ENCODE data around the gene YBEY.
"Not testable (repeated sequence)": the region's sequence is repeated elsewhere in the genome, so short reads cannot be mapped to it uniquely, and the experiment has no call there.

Gene YBEY, protein sequence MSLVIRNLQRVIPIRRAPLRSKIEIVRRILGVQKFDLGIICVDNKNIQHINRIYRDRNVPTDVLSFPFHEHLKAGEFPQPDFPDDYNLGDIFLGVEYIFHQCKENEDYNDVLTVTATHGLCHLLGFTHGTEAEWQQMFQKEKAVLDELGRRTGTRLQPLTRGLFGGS

DNA sequence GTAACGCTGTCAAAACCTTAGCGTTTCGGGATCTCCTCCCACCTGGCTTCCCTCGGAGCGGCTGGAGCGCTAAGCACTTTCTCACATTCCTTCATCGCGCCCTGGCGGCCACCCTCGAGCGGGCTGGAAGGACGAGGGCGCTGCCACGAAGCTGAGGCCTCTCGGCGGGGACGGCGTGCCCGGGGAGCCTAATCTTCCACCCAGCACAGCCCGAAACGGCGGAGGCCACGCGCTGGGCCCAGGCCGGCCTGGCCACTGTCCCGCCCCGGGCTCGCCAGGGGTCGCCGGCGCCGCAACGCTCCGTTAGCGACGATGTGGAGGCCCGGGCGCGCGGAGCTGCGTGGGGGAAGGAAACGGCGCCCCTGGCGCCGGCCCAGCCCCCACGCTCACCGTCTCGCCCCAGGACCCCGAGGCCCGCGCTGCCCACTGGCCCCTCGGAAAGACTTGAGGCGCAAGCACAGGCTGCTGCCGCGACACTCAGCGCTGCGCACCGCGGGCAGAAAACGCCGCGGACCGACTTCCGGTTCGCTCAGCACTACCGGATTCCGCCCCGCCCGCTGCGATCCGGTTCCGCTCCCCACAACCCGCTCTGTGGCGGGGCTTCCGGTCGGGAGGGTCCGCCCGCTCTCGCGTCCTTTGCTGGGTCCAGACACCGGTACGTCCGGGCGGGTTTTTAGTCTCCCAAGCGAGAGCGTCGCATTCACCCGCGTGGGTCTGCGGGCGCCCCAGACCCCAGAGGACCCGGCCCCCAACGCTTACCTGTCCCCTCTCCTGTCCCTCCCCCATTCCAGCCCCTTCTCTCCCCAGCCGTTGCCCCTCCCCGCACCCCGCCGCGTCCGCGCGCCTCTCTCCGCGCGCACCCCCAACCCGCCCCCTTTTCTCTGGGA lies at the start of gene YBEY:
TSS of gene YBEY (plus strand) at position 582 of the 887 bp plus-strand sequence. CDS start 572 bp downstream, outside the sequence.
- peak; percentile 49 to 93 (median 79) for DNase-seq

DNA sequence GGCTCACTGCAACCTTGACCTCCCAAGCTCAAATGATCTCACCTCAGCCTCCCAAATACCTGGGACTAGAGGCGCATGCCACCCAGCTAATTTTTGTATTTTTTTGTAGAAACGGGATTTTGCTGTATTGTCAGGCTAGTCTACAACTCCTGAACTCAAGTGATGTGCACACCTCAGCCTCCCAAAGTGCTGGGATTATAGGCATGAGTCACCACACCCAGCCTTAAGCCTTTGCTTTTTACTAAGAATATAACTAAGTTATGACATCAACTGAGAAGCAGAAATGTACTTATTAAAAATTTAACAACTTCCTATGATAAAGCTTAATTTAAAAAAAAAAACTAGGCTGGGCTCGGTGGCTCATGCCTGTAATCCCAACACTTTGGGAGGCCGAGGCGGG lies 48.7 kb upstream of the YBEY start:
- no peak for DNase-seq

DNA sequence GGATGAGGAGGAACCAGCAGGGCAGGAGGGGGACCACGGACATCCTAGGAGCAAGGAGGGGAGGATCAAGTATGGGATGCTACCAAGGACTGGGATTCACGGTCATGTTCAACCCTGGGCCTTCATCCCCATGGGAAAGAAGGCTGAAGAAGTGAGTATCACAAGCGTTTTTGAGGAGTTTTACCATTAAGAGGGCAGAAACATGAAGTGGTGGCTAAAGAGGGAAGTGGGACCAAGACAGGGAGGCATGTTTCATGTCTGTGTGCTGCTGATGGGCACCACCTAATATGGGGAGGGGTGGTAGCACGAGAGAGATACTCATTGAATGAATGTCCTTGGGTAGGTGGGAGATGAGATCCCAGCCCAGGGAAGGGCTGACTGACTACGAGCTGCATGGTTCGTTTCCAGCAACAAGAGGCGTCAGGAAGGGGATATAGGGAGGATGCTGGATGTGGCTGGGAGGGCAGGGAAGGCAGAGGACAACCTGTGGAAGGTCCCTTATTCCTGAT lies 46.3 kb upstream of the YBEY start:
- DNase-seq = no peak

DNA sequence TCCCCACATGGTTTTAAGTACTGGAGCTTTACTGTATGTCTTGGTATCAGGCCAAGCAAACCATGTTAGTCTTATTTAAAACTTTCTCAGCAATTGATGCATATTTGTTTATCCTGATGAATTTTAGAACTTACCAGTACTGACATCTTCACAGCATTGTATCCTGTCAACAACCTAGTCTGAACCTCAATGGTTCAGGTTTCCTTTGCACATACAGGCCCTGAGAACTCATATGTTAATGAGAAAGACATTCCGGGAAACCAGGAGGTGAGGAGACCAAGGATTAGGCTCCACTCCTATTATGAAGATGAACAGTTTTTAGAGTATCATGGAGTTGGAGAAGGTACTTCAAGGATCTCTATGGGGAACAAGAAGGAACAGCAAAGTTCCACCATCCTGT lies 44.6 kb upstream of the YBEY start:
- DNase-seq = not testable (repeated sequence)

DNA sequence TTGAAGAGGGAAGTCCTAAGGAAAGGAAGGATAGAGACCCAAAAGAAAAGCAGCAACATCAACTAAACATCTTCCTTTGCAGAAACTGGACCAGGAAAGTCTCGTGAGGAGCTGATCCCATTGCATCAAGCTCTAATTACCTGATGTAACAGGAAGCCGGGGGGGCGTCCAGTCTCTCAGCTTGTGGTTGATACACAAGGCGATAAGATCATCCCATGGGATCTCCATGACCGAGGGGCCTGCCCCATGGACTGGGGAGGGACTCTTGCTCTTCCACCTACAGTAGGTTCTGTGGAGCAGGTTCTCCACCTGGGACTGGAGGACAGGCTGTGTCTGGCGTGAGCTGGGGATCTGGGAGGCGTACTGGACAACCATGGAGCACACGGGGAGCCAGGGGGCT lies 42.8 kb upstream of the YBEY start:
- no peak for DNase-seq

DNA sequence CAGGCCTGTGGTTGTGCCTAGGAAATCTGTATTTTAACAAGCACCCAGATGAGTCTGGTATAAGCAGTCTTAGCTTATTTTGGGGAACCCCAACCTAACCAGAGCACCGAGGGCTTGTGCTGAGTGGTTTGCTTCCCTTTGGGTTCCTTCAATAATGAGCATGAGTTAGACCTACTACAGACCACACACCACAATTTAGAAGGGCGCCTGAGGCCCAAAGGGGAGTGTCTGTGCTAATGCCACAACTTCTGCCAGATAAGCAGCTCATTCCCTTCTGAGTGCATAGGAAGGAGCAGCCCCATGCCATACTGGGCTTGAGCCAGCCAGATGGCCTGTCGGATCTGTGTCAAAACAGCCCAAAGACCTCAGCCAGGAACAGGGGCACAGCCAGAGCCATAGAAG lies 42.2 kb upstream of the YBEY start:
- DNase-seq = no peak

DNA sequence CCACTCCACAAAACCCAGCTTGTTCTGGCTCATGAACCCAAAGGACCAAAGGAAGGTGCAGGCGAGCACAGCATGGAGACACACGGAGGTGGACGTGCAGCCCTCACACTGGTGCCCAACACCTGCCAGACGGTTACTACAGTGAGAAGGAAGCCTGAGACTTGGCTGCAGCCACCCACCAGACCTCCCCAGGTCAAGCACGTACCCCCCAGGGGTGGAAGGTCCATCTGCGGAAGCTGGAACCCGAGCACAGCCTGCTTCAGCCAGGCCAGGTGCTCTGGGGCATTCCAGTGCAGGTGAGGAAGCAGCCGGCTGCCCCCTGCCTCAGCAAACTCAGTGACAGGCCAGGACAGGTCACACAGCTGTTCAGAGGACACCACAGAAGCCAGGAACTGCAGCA lies 41.5 kb upstream of the YBEY start:
- no peak for DNase-seq

DNA sequence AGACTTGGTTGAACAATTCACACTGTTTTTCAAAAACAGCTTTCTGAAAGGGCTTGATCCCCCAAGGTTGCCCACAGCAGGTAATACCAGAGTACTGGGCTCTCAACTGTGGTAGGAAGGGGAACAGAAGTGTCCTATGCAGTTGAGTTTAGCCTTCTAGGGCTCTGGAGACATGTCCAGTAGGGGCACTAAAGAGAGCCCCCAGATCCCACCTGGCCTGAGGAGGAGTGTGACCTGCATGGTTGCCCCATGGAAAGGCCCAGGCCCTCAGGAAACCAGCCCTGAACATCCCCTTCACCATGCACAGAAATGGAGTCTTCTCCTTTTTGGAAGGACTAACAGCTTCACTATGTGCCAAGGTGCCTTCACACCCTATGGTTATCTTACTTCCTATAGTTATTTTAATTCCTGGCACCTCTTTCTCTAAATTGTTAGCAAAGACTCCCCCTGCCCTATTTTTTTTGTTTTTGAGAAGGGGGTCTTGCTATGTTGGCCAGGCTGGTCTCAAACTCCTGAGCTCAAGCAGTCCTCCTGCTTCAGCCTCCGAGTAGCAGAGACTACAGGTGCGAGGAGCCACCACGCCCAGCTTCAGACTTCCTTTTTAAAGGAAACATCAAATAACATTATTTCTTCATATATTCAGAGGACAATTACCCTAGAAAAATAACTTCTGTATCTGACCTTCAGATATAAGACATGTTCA lies 40.8 kb upstream of the YBEY start:
- DNase-seq = no peak

DNA sequence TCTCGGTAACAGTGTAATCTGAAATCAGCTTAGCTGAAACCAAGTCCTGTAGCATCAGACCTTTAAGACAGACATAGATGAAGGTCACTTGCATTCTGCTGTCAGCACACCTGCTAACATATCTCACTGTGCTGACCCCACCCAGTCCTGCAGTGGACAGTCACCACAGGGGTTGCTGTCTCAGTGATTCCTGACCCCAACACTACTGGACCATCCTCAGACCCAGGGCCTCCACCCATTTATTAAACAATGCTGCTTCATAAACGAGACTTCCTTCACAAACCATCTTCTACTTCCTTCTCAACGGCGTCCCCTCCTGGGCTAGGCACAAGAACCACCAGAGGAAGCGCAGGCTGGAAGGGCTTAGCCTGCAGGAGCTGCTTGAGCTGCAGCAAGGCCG lies 39.8 kb upstream of the YBEY start:
- DNase-seq = no peak

DNA sequence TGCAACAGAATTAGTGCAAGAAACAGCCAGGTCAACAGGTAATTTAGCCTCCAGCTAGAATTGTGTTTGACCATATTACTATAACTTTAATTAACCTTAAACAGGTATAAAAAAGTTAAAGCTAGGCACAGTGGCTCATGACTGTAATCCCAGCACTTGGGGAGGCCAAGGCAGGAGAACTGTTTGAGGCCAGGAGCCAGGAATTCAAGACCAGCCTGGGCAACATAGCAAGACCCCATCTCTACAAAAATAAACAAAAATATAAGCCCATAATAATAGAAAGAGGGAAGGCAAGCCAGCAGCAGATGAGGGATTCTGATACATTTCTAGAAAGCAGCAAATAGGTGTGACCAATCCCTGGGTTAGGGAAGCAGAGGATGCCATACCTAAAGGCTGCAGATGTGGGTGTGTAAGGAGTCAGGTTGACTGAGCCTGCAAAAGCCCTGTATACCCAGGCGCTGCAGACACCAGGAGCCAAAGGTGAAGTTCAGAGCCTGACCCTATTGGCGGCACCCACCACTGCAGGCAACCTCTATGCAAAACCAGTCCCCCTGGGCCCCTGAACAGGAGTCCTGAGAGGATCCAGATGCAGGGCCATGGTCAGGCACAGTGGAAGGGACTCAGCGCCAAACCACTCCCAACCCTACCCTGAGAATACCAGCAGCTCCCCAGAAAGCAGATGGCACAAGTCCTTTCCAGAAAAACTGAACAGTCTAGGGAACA lies 38.3 kb upstream of the YBEY start:
- DNase-seq = no peak

DNA sequence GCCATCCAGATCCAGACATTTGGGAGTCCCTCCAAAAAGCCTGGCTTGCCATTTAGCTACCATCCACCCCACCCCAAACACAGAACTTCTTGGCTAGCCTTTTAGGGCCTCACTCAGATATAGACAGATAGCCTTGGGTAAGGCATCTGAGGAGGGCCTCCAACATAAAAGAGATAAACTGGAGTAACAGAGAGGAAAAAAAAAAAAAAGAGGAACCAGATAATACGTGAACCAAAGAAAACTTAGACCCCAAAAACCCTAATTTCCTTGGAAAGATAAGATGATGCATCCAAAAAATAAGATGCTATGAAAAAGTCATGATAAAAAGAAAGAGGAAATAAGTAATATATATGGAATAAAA lies 37.7 kb upstream of the YBEY start:
- DNase-seq = no peak

DNA sequence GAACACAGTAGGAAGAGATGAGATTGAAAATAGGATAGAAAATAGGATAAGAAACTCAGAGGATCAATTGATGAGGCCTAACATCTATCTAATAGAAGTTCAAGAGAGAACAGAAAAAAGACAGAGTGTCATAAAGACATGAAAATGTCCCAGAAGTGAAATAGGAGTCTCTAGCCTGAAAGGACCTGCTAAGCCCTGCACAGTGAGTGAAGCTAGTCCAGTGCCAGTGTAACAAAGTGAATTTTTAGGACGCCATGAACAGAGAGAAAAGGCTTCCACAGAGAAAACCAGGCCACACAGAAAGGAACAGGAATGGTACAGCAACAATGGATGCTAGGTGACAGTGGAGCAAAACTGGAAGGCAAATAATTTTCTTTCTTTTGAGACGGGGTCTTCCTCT lies 37.3 kb upstream of the YBEY start:
- no peak for DNase-seq

DNA sequence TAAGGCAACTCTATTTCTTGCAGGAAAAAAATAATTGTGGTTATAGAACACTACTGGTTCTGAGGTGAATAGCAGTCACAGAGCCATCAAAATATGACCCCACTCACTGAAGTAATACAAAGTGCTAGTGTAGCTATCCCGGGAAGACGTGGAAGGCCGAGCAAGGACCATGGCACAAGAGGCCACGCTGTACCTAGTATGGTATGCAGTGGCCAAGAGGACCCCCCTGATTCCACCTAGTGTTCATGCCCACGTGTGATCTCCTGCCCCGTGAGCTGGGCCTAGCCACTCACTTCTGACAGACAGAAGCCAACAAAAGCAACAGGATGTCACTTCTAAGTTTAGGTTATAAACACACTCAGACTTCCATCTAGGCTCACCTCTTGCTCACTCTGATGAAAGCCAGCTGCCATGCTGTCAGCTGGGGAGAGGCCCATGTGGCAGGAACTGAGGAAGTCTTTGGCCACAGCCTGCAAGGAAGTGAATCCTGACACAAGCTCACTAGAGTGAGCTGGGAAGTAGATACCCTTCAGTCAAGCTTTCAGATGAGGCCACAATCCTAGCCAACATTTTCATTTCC lies 35.9 kb upstream of the YBEY start:
- no peak for DNase-seq

DNA sequence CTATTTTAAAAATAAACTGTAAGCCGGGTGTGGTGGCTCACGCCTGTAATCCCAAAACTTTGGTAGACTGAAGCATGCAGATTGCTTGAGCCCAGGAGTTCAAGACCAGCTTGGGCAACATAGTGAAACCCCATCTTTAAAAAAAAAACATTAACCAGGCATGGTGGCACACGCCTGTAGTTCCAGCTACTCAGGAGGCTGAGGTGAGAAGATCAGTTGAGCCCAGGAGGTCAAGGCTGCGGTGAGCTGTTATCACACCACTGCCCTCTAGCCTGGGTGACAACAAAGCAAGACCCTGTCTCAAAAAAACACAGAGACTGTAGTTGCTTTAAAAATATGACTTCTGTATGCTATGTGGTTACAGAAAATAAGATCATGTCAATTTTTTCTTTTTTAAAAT lies 33.3 kb upstream of the YBEY start:
- no peak for DNase-seq

DNA sequence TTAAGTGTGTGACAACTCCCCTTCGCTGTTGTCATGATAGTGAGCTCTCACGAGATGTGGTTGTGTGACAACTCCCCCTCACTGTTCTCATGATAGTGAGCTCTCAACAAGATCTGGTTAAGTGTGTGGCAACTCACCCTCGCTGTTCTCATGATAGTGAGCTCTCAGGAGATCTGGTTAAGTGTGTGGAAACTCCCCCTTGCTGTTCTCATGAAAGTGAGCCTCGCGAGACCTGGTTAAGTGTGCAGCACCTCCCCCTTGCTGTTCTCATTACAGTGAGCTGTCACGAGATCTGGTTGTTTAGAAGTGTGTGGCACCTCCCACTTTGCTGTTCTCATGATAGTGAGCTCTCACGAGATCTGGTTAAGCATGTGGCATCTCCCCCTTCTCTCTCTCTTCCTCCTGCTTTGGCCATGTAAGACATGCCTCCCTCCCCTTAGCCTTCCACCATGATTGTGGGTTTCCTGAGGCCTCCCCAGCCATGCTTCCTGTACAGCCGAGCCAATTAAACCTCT lies 32.5 kb upstream of the YBEY start:
- no peak for DNase-seq

DNA sequence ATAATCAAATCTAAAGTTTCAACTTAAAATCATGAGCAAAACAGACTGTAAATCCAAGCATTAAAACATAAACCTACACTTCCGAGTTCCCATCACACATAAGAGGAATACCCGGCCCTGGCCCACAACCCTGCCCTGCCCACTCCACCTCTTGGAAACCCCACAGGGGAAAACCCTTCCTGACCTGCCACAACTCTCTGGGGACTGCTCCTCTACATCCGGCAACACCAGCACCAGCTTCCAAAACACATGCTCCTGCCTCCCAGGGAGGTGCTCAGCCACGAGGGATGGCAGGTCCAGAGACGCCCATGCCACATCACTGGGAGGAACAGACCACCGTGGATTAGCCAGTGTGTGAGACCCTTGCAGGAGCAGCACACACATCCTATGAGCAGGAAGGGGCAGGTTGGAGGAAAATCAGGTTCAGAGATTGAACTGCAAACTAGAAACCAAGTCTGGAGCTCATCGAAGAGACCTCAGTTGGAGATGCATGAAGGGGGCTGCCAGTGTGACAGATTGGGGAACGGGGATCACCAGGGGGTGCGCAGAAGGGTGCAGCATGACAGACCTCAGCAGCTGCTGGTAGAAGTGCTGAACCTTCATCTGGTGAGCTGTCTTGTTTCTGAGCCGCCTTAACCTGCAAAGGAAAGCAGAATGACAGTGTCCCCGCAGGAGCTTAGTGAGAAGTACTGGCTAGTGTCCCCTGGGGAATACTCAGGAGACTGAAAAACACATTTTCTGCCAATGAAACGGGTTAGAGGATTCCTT lies 31.8 kb upstream of the YBEY start:
- DNase-seq = no peak

DNA sequence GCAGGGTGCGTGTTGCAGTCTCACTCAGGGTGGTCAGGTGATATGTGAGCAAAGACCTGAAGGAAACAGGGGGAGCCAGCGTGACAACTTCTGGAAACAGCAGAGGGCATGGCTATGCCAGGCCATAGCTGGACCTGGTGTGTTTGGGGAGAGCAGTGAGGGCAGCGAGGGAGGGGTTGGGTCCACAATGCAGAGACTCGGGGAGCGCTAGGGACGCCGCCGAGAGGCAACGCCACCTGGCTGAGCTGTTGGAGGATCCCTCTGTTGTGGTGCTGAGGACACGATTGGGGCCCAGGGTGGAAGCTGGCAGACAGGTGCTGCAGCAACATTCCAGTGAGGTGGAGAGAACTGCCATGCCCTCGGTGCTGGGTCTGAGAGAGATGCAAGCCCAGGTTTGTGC lies 31.0 kb upstream of the YBEY start:
- no peak for DNase-seq

DNA sequence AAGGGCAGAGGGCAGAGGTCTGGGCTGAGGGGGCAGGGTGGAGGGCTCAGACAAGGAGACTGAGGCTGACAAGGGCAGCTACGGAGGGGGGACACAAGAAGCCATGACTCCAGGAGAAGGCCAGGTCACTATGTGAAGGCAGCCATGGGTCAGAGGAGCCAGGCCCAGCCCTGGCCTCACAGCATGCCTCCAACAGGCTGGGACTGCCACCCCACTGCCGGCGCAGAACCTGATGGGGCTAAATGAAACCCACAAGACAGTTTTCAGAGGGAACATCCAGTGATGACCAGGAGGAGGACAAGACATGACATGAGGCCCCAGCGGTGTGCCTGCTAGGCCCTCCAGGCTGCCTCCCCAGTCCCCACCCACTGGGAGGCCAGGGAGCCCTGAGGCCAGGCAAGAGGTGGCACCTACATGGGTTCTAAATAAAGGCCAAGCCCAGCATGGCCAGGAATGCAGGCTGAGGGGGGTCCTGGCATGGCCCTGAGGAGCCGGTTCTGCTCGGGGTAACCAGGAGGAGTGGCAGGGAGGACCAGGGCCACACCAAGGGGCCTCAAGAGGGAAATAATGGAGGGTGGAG lies 30.3 kb upstream of the YBEY start:
- DNase-seq = no peak

DNA sequence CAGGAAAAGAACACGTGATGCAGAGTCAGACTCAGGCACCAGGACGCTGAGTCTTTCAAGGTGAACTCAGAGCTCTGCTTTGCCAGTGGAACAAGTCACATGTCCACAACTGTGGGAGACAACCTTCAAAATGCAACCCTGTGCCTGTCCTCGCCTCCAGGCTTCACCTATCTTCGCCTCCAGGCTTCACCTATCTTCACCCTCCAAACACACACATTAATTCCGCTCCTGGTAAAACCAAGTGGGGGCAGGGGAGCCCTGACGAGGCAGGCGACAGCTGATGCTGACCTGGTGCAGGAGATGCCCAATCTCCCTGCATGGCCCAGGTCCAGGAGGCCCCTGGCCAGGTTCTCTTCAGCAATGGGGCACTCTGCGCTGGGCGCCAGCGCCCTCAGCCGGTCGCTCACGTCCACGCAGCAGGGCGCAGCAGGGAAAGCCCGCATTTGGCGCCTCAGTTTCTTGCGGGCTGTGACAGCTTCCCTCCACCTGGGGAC lies 29.6 kb upstream of the YBEY start:
- no peak for DNase-seq

DNA sequence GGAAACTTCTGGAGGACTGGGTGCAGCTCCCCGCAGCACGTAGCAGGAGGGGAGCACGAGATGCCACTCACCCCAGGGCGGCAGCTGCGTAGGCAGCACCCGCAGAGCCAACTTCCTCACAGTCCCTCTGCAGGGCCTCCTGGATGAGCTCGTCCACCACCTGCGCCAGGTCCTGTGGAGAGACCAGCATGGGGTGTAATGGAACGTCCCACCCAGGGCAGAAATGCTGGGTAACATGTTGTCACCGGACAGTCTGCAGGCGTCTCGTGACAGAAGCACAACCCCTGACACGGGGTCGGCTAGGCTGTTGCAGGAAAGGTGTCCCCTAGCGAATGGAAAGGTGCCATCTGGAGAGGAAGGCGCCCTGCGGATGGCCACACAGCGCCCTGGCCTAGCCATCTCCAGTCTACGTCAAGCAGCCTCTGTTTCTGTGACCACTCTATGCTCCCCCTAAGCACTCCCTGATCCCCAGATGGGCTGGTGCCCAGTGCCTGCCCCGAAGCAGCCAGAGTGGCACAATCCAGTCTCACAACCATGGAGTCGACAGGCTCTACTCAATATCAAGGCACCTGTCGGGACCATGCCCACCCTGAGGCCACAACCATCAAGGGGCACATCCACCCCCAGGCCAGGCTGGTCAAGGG lies 22.0 kb upstream of the YBEY start:
- no peak for DNase-seq

Data from C1 segment of cervical spinal cord (tissue), 14 donors.